Stimulated activated naive CD4-positive, alpha-beta T cell (primary cell): ENCODE results near the gene SLC35G6.
"Not testable (repeated sequence)": the region's sequence is repeated elsewhere in the genome, so short reads cannot be mapped to it uniquely, and the experiment has no call there.

Source experiments
- DNase-seq, 6 experiments: peaks; one replicate each; lab custom pipeline; 2025; lab: John Stamatoyannopoulos, UW

Gene SLC35G6

GRCh38 chr17:7478276-7479212 is 2.7 kb upstream of the SLC35G6 start:
- peak; percentile 66 to 78 (median 72) for DNase-seq

GRCh38 chr17:7479213-7480088 is 1.8 kb upstream of the SLC35G6 start, which contains the start of gene ZBTB4:
Gene ZBTB4, minus strand, starts transcription at chr17:7479631. Its CDS starts 12,830 bp downstream, at chr17:7466801.
- peak; percentile 60 to 83 (median 70) for DNase-seq

GRCh38 chr17:7480089-7480384 is 1.2 kb upstream of the SLC35G6 start:
- no peak for DNase-seq

GRCh38 chr17:7481842-7482741 is 846 bp downstream of the SLC35G6 start:
- not testable (repeated sequence) for DNase-seq

- DNase-seq, result not testable (repeated sequence)
Observed at GRCh38 chr17:7482742-7483088, 1.5 kb downstream of the SLC35G6 start.

- peak; percentile 92 to 100 (median 98) for DNase-seq
Observed at GRCh38 chr17:7483255-7484066, 2.2 kb downstream of the SLC35G6 start.

- DNase-seq, result peak; percentile 96 to 100 (median 98)
Observed at GRCh38 chr17:7484067-7484918, 3.0 kb downstream of the SLC35G6 start, which contains the start of gene POLR2A. Gene POLR2A, plus strand, starts transcription at chr17:7484366.

- DNase-seq, result no peak
Observed at GRCh38 chr17:7484919-7485377, 3.7 kb downstream of the SLC35G6 start.

GRCh38 chr17:7486181-7486580 is 4.9 kb downstream of the SLC35G6 start:
- DNase-seq, result peak in 1 of 6 experiments; percentile 33

- DNase-seq, result no peak
Observed at GRCh38 chr17:7490144-7490543, 8.9 kb downstream of the SLC35G6 start.

- no peak for DNase-seq
Observed at GRCh38 chr17:7491583-7491982, 10.3 kb downstream of the SLC35G6 start.

GRCh38 chr17:7493941-7494340 is 12.7 kb downstream of the SLC35G6 start:
- DNase-seq, result no peak

- no peak for DNase-seq
Observed at GRCh38 chr17:7495906-7496434, 14.7 kb downstream of the SLC35G6 start.

- DNase-seq, result no peak
Observed at GRCh38 chr17:7496470-7497183, 15.4 kb downstream of the SLC35G6 start.

- no peak for DNase-seq
Observed at GRCh38 chr17:7497228-7497627, 16.0 kb downstream of the SLC35G6 start.

GRCh38 chr17:7497636-7498035 is 16.4 kb downstream of the SLC35G6 start:
- no peak for DNase-seq

GRCh38 chr17:7499161-7499560 is 17.9 kb downstream of the SLC35G6 start:
- DNase-seq, result no peak

- DNase-seq, result no peak
Observed at GRCh38 chr17:7501729-7502128, 20.5 kb downstream of the SLC35G6 start.
